ENCODE data around the gene TBX10.

Gene TBX10

GRCh38 chr11:67665541-67666302 lies 26.2 kb upstream of the TBX10 start:
- peak; percentile 40; the same call in 1 of the 2 replicates for TF ChIP-seq CTCF (IDR thresholded peaks at IDR 0.05)

DNA sequence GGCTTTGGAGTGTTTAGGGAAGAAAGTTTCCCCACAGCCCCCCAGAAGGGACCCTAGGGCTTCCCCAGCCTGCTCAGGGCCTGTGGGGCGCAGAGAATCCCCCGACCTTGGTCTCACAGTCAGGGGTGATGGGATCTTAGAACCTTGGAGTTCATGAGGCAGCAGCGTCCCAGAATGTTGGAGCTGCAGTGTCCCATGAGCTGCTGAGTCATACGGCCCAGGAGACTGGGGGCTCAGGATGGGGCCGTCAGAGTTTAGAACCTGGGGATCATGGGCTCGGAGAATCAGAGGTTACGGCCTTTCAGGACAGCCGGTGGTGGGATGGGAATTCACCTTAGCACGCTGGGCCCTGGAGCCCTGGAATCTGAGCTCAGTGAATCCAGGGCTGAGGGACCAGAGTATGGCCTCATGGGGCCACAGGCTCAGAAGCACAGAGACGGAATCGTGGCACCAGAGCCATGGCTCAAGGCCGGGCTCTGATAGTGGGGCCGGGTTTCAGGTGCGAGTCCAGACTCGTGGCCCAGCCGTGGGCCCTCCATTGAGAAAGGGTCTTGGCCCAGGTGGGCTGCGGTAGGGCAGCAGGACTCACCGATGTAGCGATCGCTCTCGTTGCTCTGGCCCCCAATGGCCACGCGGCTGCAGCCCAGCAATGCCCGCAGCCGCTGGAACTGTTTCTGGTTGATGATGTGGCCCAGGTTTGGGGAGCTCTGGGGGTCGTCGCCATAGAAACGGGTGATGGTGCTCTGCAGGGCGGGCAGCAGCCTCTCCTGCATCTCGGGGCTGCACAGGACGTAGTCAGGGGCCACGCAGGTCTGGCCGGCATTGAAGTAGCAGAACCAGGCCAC lies 25.4 kb upstream of the TBX10 start:
- no peak for TF ChIP-seq CTCF (IDR thresholded peaks at IDR 0.05)

DNA sequence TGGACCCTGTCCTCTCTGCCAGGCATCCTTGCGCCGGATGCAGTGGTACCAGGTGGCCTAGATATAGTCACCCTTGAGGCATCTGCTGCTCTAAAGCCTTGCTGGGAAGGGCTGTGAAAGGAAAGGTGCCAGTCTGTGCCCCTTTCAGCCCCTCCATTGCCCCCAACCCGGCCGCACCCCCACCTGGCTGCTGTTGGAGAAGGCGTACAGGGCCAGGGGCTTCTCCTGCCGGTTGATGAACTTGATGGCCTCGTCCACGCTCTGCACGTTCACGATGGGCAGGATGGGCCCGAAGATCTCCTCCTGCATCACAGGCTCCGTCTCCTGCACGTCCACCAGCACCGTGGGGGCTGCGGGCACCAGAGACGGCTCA lies 24.6 kb upstream of the TBX10 start:
- no peak for TF ChIP-seq CTCF (IDR thresholded peaks at IDR 0.05)

DNA sequence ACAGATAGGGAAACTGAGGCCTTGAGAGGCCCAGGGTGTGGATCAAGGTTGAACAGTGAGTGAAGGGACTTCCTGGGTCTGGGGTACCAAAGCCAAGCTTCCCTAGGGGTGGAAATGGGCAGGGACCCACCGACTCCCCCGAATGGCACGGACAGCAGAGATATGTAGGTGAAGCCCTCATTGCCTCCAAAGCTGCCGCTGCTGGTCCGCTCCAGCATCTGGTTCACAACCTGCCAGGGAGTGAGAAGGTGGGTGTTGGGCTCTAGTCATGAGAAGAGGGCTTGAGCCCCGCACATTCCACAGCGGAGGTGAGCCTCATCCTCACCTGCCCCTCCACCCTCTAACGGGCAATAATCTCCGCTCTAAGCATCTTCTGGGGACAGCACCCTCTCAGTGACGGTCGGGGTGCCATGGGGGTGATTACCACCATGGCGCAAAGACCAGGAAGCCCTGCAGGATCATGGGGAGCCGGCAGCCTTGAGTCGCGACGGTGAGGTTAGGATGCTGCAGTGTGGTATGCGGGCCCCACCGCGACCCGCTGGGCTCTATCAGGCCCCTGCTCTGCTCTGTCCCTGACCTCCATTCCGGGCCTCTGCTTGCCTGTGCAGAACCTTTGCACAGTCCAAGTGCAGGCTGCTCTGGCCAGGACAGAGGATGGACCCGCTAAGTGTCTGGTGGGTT lies 24.1 kb upstream of the TBX10 start:
- no peak for TF ChIP-seq CTCF (IDR thresholded peaks at IDR 0.05)

DNA sequence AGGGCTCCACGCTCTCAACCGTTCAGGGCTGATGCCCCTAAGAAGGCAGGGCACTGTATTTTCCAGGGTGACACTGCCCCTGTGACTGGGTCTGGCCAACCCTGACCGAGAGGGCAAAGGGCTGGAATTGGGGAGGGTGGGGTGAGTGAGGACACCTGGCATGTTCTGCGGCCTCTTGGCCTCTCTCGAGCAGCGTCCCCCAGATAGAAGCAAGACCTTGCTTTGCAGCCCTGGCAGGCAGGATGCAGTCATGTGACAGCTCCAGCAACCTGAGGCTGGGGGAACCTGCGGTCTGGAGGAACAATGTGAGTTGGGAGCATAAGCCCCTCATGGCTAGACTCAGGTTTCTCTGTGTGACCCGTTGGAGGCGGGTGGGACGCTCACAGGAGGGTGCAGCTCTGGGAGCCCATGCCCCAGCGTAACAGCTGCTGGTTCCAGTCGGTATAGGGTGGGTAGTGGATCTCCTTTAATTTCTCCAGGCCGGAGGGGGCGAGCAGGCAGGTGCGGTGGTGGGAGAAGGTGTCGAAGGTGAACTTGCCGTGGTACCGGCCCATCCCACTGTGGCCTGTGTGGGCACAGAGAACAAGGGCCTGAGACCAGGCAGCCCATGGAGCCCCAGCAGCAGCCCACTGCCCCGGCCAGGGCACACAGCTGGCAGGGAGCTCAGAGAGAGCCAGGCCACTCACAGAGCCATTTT lies 23.4 kb upstream of the TBX10 start:
- TF ChIP-seq CTCF (IDR thresholded peaks at IDR 0.05): no peak

DNA sequence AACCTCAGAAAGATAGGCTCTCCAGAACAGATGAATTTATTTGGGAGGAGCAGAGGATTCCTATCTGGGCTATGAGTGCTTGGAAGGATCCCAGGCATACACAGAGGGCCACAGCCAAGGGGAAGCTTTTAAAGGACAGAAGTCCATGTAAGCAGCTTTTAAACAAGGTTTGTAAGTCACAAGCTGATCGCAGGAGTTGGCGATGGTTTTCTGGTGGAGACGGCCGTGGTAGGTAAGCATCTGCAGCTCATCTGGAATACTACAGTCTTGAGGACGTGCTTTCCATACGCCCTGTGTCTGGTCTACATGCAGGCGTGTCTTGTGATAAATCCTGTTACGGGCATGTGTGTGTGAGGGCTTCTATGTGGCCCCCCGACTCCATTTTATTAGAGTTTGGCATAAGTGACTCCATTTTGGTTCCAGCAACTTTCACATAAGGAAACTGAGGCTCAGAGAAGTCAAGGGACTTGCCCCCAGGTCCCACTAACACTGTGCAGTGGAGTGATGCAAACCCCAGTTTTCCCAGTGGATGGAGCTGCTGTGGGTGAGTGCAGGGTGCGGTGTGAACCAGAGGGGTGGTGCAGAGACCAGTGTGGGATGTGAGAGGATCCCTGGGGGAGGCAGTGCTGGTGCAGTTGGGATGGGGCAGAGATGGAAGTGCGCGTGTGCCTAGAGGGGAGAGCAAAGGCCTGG lies 22.7 kb upstream of the TBX10 start:
- no peak for TF ChIP-seq CTCF (IDR thresholded peaks at IDR 0.05)
